Activated CD4-positive, alpha-beta T cell treated with anti-CD3 and anti-CD28 coated beads, Interleukin-2, amount 50 U/mL, for 1 hour (primary cell): ENCODE measurements around the gene USP6.
"Not testable (repeated sequence)": the region's sequence is repeated elsewhere in the genome, so short reads cannot be mapped to it uniquely, and the experiment has no call there.

Experiments
- DNase-seq: peaks from one replicate; pipeline ENCODE4 v3.0.0-alpha.2; 2020

The USP6 gene

GRCh38 chr17:5200360-5200759 lies 84.5 kb downstream of the USP6 start:
- no peak for DNase-seq

GRCh38 chr17:5201011-5201410 lies 85.2 kb downstream of the USP6 start:
- no peak for DNase-seq

GRCh38 chr17:5203178-5203907 lies 87.5 kb downstream of the USP6 start:
- DNase-seq: no peak

- no peak for DNase-seq
These were observed 88.1 kb downstream of the USP6 start for GRCh38 chr17:5203908-5204294.

GRCh38 chr17:5209396-5209795 lies 93.6 kb downstream of the USP6 start:
- no peak for DNase-seq

GRCh38 chr17:5210091-5210490 lies 94.3 kb downstream of the USP6 start:
- no peak for DNase-seq

- no peak for DNase-seq
These were observed 94.9 kb downstream of the USP6 start for GRCh38 chr17:5210614-5211252.

- DNase-seq: no peak
These were observed 95.6 kb downstream of the USP6 start for GRCh38 chr17:5211458-5211857.

- DNase-seq: not testable (repeated sequence)
These were observed 101.7 kb downstream of the USP6 start for GRCh38 chr17:5217562-5217961.

- no peak for DNase-seq
These were observed 103.7 kb downstream of the USP6 start for GRCh38 chr17:5219536-5219935.

GRCh38 chr17:5220074-5220473 lies 104.2 kb downstream of the USP6 start:
- no peak for DNase-seq

- not testable (repeated sequence) for DNase-seq
These were observed 106.1 kb downstream of the USP6 start for GRCh38 chr17:5221912-5222311.
